Uterus (tissue), 4 donors: Measurements from ENCODE around the gene ARSI. TPM values are rescaled to one million over a fixed set of nuclear protein-coding genes. Genes with fewer than 3 reads are reported as not detected.
A peak's percentile ranks its signal among the peaks of the same experiment; 100 is the strongest.

Experiments
- DNase-seq, 2 donors: peaks; one replicate each; pipeline ENCODE4 v3.0.0-alpha.2; 2019 to 2020
- H3K27ac ChIP-seq, 2 donors: fragments of 200-600 bp; sonication (generic); 1 replicate in 1 of 2; 2 replicates in 1 of 2; pipeline ENCODE4 v1.5.1; 2016 to 2018
- H3K27me3 ChIP-seq, 2 donors: fragments of 200-600 bp; sonication (generic); one replicate each; pipeline ENCODE4 v1.5.1; 2018 to 2019; ENCODE audit warnings: control low read depth in 1 of 2
- H3K36me3 ChIP-seq, 2 donors: fragments of 200-600 bp; sonication (generic); one replicate each; pipeline ENCODE4 v1.5.1; 2019; ENCODE audit warnings: control low read depth in 1 of 2
- H3K4me1 ChIP-seq, 2 donors: fragments of 200-600 bp; sonication (generic); one replicate each; pipeline ENCODE4 v1.5.1; 2018 to 2019; ENCODE audit warnings: control low read depth in 1 of 2
- H3K4me3 ChIP-seq, 2 donors: fragments of 200-600 bp; sonication (generic); 1 replicate in 1 of 2; 2 replicates in 1 of 2; pipeline ENCODE4 v1.5.1; 2018 to 2019; ENCODE audit warnings: mild to moderate bottlenecking in 1 of 2
- H3K9me3 ChIP-seq, 2 donors: fragments of 200-600 bp; sonication (generic); one replicate each; pipeline ENCODE4 v1.5.1; 2019; ENCODE audit warnings: control low read depth in 1 of 2
- CTCF ChIP-seq, 4 experiments: fragments of 200-600 bp in 2 of 4; fragments of 450-650 bp in 2 of 4; sonication (generic) in 2 of 4; IDR thresholded peaks; one replicate each; pipeline ENCODE4 v1.5.1; 2016 to 2019; ENCODE audit warnings: antibody characterized with exemption in 4 of 4, mild to moderate bottlenecking in 2 of 4, moderate library complexity in 1 of 4
- POLR2A ChIP-seq, 2 donors: fragments of 450-650 bp; IDR thresholded peaks; one replicate each; pipeline ENCODE4 v1.6.1; 2016; ENCODE audit warnings: antibody characterized with exemption in 2 of 2, mild to moderate bottlenecking in 1 of 2, moderate library complexity in 1 of 2
- intact Hi-C: fragments of 100-400 bp; cut with DNase I; formaldehyde crosslinking; loops from one replicate; pipeline ENCODE4 v1.15.1; 2023; ENCODE audit warnings: low total_unique reads
- total RNA-seq, 4 donors: library from RNA; depleted of rRNA in 3 of 4; stranded (reverse); fragments of >200 nt in 3 of 4; gene quantifications; one replicate each; pipeline versions ENCODE4 v1.1.0 to v1.2.4, GENCODE V29; 2014 to 2023
- donor health status: DM: yes; HTN: yes; CAD: no.

Gene ARSI
- total RNA-seq, 4 donors from 2014 or later = 4.3 to 15.1 (median 5.7) TPM

- Histone ChIP-seq H3K4me1 (peaks cover 0 to 9% of the 10 kb centered on the region in 2 donors), H3K9me3 (no peaks in the 10 kb centered on the region), H3K27ac (no peak overlapping the region), H3K4me3 (no peak overlapping the region), H3K36me3 (no peaks in the 10 kb centered on the region), H3K27me3 (no peaks in the 10 kb centered on the region)
- TF ChIP-seq CTCF (IDR thresholded peaks at IDR 0.05) (no peak), POLR2A (IDR thresholded peaks at IDR 0.05) (no peak)
- no peak for DNase-seq
- intact Hi-C loops = no loop called here
Observed at GRCh38 chr5:150315245-150315644, 12.5 kb upstream of the ARSI start.

GRCh38 chr5:150313921-150314716, 11.4 kb upstream of the ARSI start:
- H3K36me3 ChIP-seq = no peaks in the 10 kb centered on the region
- H3K9me3 ChIP-seq = no peaks in the 10 kb centered on the region
- peaks cover 0 to 6% of the 10 kb centered on the region in 2 donors for H3K4me1 ChIP-seq
- H3K27me3 ChIP-seq = no peaks in the 10 kb centered on the region
- intact Hi-C loops = no loop called here
- H3K4me3 ChIP-seq = no peak overlapping the region
- no peak for DNase-seq
- H3K27ac ChIP-seq = peak overlapping the region; percentile 54 to 64
- TF ChIP-seq CTCF (IDR thresholded peaks at IDR 0.05) (no peak), POLR2A (IDR thresholded peaks at IDR 0.05) (no peak)

GRCh38 chr5:150313501-150313900, 10.8 kb upstream of the ARSI start:
- no peak overlapping the region for H3K4me3 ChIP-seq
- peaks cover 0 to 6% of the 10 kb centered on the region in 2 donors for H3K4me1 ChIP-seq
- TF ChIP-seq POLR2A (IDR thresholded peaks at IDR 0.05) (no peak), CTCF (IDR thresholded peaks at IDR 0.05) (no peak)
- H3K27me3 ChIP-seq = no peaks in the 10 kb centered on the region
- H3K9me3 ChIP-seq = no peaks in the 10 kb centered on the region
- peak overlapping the region; percentile 54 to 64 for H3K27ac ChIP-seq
- DNase-seq = no peak
- intact Hi-C loops = no loop called here
- H3K36me3 ChIP-seq = no peaks in the 10 kb centered on the region

GRCh38 chr5:150312518-150312917, 9.8 kb upstream of the ARSI start:
- Histone ChIP-seq H3K4me3 (no peak overlapping the region), H3K27me3 (no peaks in the 10 kb centered on the region), H3K4me1 (peaks cover 0 to 2% of the 10 kb centered on the region in 2 donors), H3K36me3 (no peaks in the 10 kb centered on the region), H3K9me3 (no peaks in the 10 kb centered on the region), H3K27ac (no peak overlapping the region)
- intact Hi-C loops = no loop called here
- DNase-seq = no peak
- no peak for TF ChIP-seq CTCF (IDR thresholded peaks at IDR 0.05)
- no peak for TF ChIP-seq POLR2A (IDR thresholded peaks at IDR 0.05)

- TF ChIP-seq POLR2A (IDR thresholded peaks at IDR 0.05) (no peak), CTCF (IDR thresholded peaks at IDR 0.05) (no peak)
- H3K27ac ChIP-seq = no peak overlapping the region
- no peak overlapping the region for H3K4me3 ChIP-seq
- no peaks in the 10 kb centered on the region for H3K36me3 ChIP-seq
- intact Hi-C loops = no loop called here
- no peak for DNase-seq
- no peaks in the 10 kb centered on the region for H3K9me3 ChIP-seq
- H3K27me3 ChIP-seq = no peaks in the 10 kb centered on the region
- no peaks in the 10 kb centered on the region for H3K4me1 ChIP-seq
Observed at GRCh38 chr5:150311015-150311692, 8.4 kb upstream of the ARSI start.
